Uterus (tissue), 2 donors: ENCODE results near the gene ARHGEF26.

Experiments
- CTCF ChIP-seq, 4 experiments: fragments of 200-600 bp in 2 of 4; fragments of 450-650 bp in 2 of 4; sonication (generic) in 2 of 4; IDR thresholded peaks; one replicate each; pipeline ENCODE4 v1.5.1; 2016 to 2019; ENCODE audit warnings: antibody characterized with exemption in 4 of 4, mild to moderate bottlenecking in 2 of 4, moderate library complexity in 1 of 4
- POLR2A ChIP-seq, 2 donors: fragments of 450-650 bp; IDR thresholded peaks; one replicate each; pipeline ENCODE4 v1.6.1; 2016; ENCODE audit warnings: antibody characterized with exemption in 2 of 2, mild to moderate bottlenecking in 1 of 2, moderate library complexity in 1 of 2

GRCh38 chr3:154294016-154294415 lies 172.8 kb downstream of the ARHGEF26 start:
- TF ChIP-seq CTCF (IDR thresholded peaks at IDR 0.05), result no peak
- TF ChIP-seq POLR2A (IDR thresholded peaks at IDR 0.05), result no peak
